Left ventricle myocardium inferior (tissue), 1 donor: ENCODE measurements around the gene STN1. TPM values are rescaled to one million over a fixed set of nuclear protein-coding genes. Genes with fewer than 3 reads are reported as not detected.

Experiments used
- DNase-seq: peaks from one replicate; pipeline ENCODE4 v3.0.0-alpha.2; 2020
- H3K27ac ChIP-seq: fragments of 200-600 bp; replicated peaks from 2 replicates; pipeline ENCODE4 v1.8.0; 2021
- H3K27me3 ChIP-seq: fragments of 200-600 bp; 2 replicates; pipeline ENCODE4 v1.8.0; 2021; ENCODE audit warnings: low read depth
- H3K36me3 ChIP-seq: fragments of 200-600 bp; 2 replicates; pipeline ENCODE4 v1.8.0; 2021
- H3K4me1 ChIP-seq: fragments of 200-600 bp; 2 replicates; pipeline ENCODE4 v1.8.0; 2021
- H3K4me3 ChIP-seq: fragments of 200-600 bp; 2 replicates; pipeline ENCODE4 v1.8.0; 2021; ENCODE audit warnings: mild to moderate bottlenecking, moderate library complexity
- H3K9me3 ChIP-seq: fragments of 200-600 bp; replicated peaks from 2 replicates; pipeline ENCODE4 v1.8.0; 2021
- CTCF ChIP-seq: fragments of 200-600 bp; IDR thresholded peaks from 2 replicates; pipeline ENCODE4 v1.8.0; 2021; ENCODE audit warnings: antibody characterized with exemption, mild to moderate bottlenecking, borderline replicate concordance
- intact Hi-C: fragments of 100-400 bp; cut with micrococcal nuclease; formaldehyde crosslinking; loops from one replicate; pipeline ENCODE4 v1.11.0; 2022
- total RNA-seq: library from RNA; stranded (reverse); fragmentation: NEBNext Ultra II Directional; extraction: Animal tissue kit (Norgen Biotek cat#: 25700); gene quantifications from one replicate; pipeline ENCODE4 v1.2.1, GENCODE V29; 2021
- donor health status: DM: no; HTN: yes; CAD: no; lungs with severe emphysema.

Gene STN1
- total RNA-seq, 1 donor from 2014 or later, result 30.7 TPM

- H3K9me3 ChIP-seq, result no peaks in the 10 kb centered on the region
- peaks cover 8% of the 10 kb centered on the region for H3K4me1 ChIP-seq
- intact Hi-C loops, result no loop called here
- H3K4me3 ChIP-seq, result no peak overlapping the region
- H3K27ac ChIP-seq, result no peak overlapping the region
- DNase-seq, result no peak
- TF ChIP-seq CTCF, result no peak
- H3K27me3 ChIP-seq, result no peaks in the 10 kb centered on the region
- H3K36me3 ChIP-seq, result no peaks in the 10 kb centered on the region
Observed at GRCh38 chr10:103929381-103929921, 11.5 kb upstream of the STN1 start.

- H3K4me3 ChIP-seq, result no peak overlapping the region
- H3K36me3 ChIP-seq, result no peaks in the 10 kb centered on the region
- peaks cover 6% of the 10 kb centered on the region for H3K4me1 ChIP-seq
- no peak for DNase-seq
- H3K27me3 ChIP-seq, result no peaks in the 10 kb centered on the region
- no peak overlapping the region for H3K27ac ChIP-seq
- no peak for TF ChIP-seq CTCF
- H3K9me3 ChIP-seq, result no peaks in the 10 kb centered on the region
- intact Hi-C loops, result no loop called here
Observed at GRCh38 chr10:103928784-103929183, 10.8 kb upstream of the STN1 start.

GRCh38 chr10:103926722-103927319 is 8.8 kb upstream of the STN1 start:
- Histone ChIP-seq H3K4me3 (no peak overlapping the region), H3K36me3 (no peaks in the 10 kb centered on the region), H3K9me3 (no peaks in the 10 kb centered on the region), H3K4me1 (peaks cover 7% of the 10 kb centered on the region), H3K27ac (no peak overlapping the region), H3K27me3 (no peaks in the 10 kb centered on the region)
- TF ChIP-seq CTCF, result no peak
- no peak for DNase-seq
- intact Hi-C loops, result no loop called here

- no peak for TF ChIP-seq CTCF
- Histone ChIP-seq H3K9me3 (no peaks in the 10 kb centered on the region), H3K27ac (no peak overlapping the region), H3K36me3 (no peaks in the 10 kb centered on the region), H3K4me3 (no peak overlapping the region), H3K4me1 (peaks cover 7% of the 10 kb centered on the region), H3K27me3 (no peaks in the 10 kb centered on the region)
- DNase-seq, result no peak
- intact Hi-C loops, result no loop called here
Observed at GRCh38 chr10:103925591-103925990, 7.6 kb upstream of the STN1 start.

GRCh38 chr10:103923502-103923901 is 5.5 kb upstream of the STN1 start:
- H3K27me3 ChIP-seq, result no peaks in the 10 kb centered on the region
- intact Hi-C loops, result no loop called here

More at GRCh38 chr10:103923502-103923901, 5.5 kb upstream of the STN1 start:
- H3K4me1 ChIP-seq, result peaks cover 13% of the 10 kb centered on the region
- no peaks in the 10 kb centered on the region for H3K9me3 ChIP-seq
- H3K27ac ChIP-seq, result no peak overlapping the region
- no peak for DNase-seq
- no peak for TF ChIP-seq CTCF
- no peak overlapping the region for H3K4me3 ChIP-seq
- no peaks in the 10 kb centered on the region for H3K36me3 ChIP-seq
